Subcutaneous preadipocyte (primary cell): ENCODE measurements around the gene KIZ. TPM values are rescaled to one million over a fixed set of nuclear protein-coding genes. Genes with fewer than 3 reads are reported as not detected.

Experiments
- small RNA-seq: library from RNA; depleted of rRNA; stranded (forward); fragments of <200 nt; gene quantifications from one replicate; pipeline ENCODE3, GENCODE V24; 2012
- total RNA-seq: library from RNA; depleted of rRNA; stranded (reverse); fragments of >200 nt; gene quantifications from 2 replicates; pipeline ENCODE4 v1.2.3, GENCODE V29; 2012

Gene KIZ
- total RNA-seq, result 16.6 and 18.7 TPM in 2 replicates

GRCh38 chr20:21125849-21126580, at the start of gene KIZ:
Gene KIZ, plus strand, starts transcription at chr20:21126082. Its CDS starts 34 bp downstream, at chr20:21126116.

GRCh38 chr20:21106171-21107017, 19.5 kb upstream of the KIZ start, which contains the start of gene LINC00237:
Gene LINC00237, minus strand, starts transcription at chr20:21106358.

Small RNAs within 50 kb of the gene (small RNA-seq; reads per million reads assigned to genes)
- 0.11 reads per million for gene RNA5SP477

Other genes with a start within 250 kb of the KIZ start
- not detected in 2 replicates for gene LINC00237, start 19.7 kb upstream of the KIZ start, total RNA-seq
- gene XRN2, start 177.2 kb downstream of the KIZ start, total RNA-seq, result 83.8 and 106 TPM in 2 replicates